ENCODE data around the gene TERF2IP.

Gene TERF2IP

GRCh38 chr16:75660321-75660720 is 12.7 kb downstream of the TERF2IP start:
- no peak for DNase-seq (ENCODE audit: insufficient read length, low spot score)
- TF ChIP-seq POLR2A (IDR thresholded peaks at IDR 0.05; ENCODE audit: low read depth, low read length) (no peak), TAF1 (IDR thresholded peaks at IDR 0.05; ENCODE audit: low read depth, low read length) (no peak), SPI1 (IDR thresholded peaks at IDR 0.05; ENCODE audit: low read depth, low read length) (no peak), POU2F2 (IDR thresholded peaks at IDR 0.05; ENCODE audit: low read depth, low read length) (no peak), POLR2AphosphoS5 (IDR thresholded peaks at IDR 0.05; ENCODE audit: low read depth, low read length) (no peak), PAX5 (IDR thresholded peaks at IDR 0.05; ENCODE audit: insufficient read depth, low read length, severe bottlenecking) (no peak)
- no peak for FAIRE-seq

GRCh38 chr16:75660726-75661302 is 13.2 kb downstream of the TERF2IP start:
- DNase-seq (ENCODE audit: insufficient read length, low spot score) (no peak), FAIRE-seq (no peak)
- TF ChIP-seq SPI1 (IDR thresholded peaks at IDR 0.05; ENCODE audit: low read depth, low read length) (no peak), POLR2AphosphoS5 (IDR thresholded peaks at IDR 0.05; ENCODE audit: low read depth, low read length) (no peak), TAF1 (IDR thresholded peaks at IDR 0.05; ENCODE audit: low read depth, low read length) (no peak), POLR2A (IDR thresholded peaks at IDR 0.05; ENCODE audit: low read depth, low read length) (no peak), POU2F2 (IDR thresholded peaks at IDR 0.05; ENCODE audit: low read depth, low read length) (no peak), PAX5 (IDR thresholded peaks at IDR 0.05; ENCODE audit: insufficient read depth, low read length, severe bottlenecking) (no peak)

DNA sequence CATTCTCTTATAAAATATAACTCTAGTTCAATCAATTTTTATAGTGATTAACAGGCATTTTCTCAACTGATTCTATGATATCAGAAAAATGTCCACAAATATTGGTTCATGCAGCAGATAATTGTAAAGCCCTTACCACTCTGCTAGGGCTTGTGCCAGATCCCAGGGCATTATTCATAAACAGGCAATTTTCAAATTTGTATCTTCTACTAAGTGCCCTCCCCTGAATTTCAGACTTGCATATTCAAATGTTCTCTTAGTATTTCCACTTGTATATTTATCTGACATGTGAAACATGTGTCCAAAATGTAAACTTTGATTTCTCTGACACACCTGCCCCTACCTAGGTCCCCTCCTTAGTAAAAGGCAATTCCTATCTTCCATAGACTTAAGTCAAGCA is 19.9 kb downstream of the TERF2IP start:
- FAIRE-seq (no peak), DNase-seq (ENCODE audit: insufficient read length, low spot score) (no peak)
- no peak for TF ChIP-seq POU2F2 (IDR thresholded peaks at IDR 0.05; ENCODE audit: low read depth, low read length)
- no peak for TF ChIP-seq SPI1 (IDR thresholded peaks at IDR 0.05; ENCODE audit: low read depth, low read length)
- no peak for TF ChIP-seq PAX5 (IDR thresholded peaks at IDR 0.05; ENCODE audit: insufficient read depth, low read length, severe bottlenecking)
- TF ChIP-seq TAF1 (IDR thresholded peaks at IDR 0.05; ENCODE audit: low read depth, low read length): no peak
- TF ChIP-seq POLR2A (IDR thresholded peaks at IDR 0.05; ENCODE audit: low read depth, low read length): no peak
- no peak for TF ChIP-seq POLR2AphosphoS5 (IDR thresholded peaks at IDR 0.05; ENCODE audit: low read depth, low read length)

DNA sequence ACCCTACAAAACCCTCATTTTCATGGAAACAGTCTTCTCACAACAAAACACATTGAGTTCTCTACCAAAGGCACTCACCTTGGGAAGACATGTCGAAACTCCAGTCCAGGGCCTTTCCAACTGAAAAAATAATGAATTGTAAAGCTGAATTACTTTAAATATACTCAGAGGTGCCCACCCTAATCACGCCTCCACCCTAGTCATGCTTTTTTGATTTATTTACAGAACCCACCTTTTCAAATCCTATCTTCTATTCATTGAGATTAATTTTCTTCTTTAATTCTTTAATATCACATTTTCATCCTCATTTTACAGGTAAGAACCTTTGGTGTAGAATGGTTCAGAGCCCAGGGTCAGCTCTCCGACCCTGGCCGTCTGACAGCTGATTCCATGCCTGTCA is 29.3 kb downstream of the TERF2IP start, which contains the start of gene CPHXL2:
TSS of gene CPHXL2 (minus strand) at position 101 of the 400 bp plus-strand sequence. CDS start at position 91, 10 bp downstream.
- DNase-seq (ENCODE audit: insufficient read length, low spot score) (no peak), FAIRE-seq (no peak)
- TF ChIP-seq POLR2AphosphoS5 (IDR thresholded peaks at IDR 0.05; ENCODE audit: low read depth, low read length): no peak
- no peak for TF ChIP-seq SPI1 (IDR thresholded peaks at IDR 0.05; ENCODE audit: low read depth, low read length)
- TF ChIP-seq POU2F2 (IDR thresholded peaks at IDR 0.05; ENCODE audit: low read depth, low read length): no peak
- no peak for TF ChIP-seq PAX5 (IDR thresholded peaks at IDR 0.05; ENCODE audit: insufficient read depth, low read length, severe bottlenecking)
- TF ChIP-seq POLR2A (IDR thresholded peaks at IDR 0.05; ENCODE audit: low read depth, low read length): no peak
- TF ChIP-seq TAF1 (IDR thresholded peaks at IDR 0.05; ENCODE audit: low read depth, low read length): no peak

DNA sequence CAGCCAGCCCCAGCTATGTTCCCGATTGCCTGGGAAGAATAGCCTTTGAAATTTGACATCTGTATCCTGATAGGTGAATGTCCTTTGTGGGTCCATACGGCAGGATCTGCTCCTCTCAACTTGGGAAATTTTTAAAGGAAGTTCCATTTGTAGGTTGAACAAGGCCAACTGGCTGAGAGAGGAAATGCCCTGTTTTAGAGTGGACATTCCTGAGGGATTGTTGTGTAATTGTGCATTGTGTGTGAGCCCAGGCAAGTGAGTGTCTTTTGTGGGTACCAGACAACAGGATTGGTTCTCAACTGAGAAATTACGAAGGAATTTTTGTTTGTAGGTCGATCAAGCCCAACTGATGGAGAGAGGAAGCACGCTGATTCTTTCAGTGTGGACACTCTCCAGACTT is 31.8 kb downstream of the TERF2IP start:
- no peak for FAIRE-seq
- no peak for TF ChIP-seq SPI1 (IDR thresholded peaks at IDR 0.05; ENCODE audit: low read depth, low read length)
- no peak for TF ChIP-seq TAF1 (IDR thresholded peaks at IDR 0.05; ENCODE audit: low read depth, low read length)
- no peak for TF ChIP-seq POLR2AphosphoS5 (IDR thresholded peaks at IDR 0.05; ENCODE audit: low read depth, low read length)
- no peak for TF ChIP-seq POLR2A (IDR thresholded peaks at IDR 0.05; ENCODE audit: low read depth, low read length)
- no peak for TF ChIP-seq PAX5 (IDR thresholded peaks at IDR 0.05; ENCODE audit: insufficient read depth, low read length, severe bottlenecking)
- no peak for TF ChIP-seq POU2F2 (IDR thresholded peaks at IDR 0.05; ENCODE audit: low read depth, low read length)
- DNase-seq (ENCODE audit: insufficient read length, low spot score): no peak

GRCh38 chr16:75682308-75682707 is 34.7 kb downstream of the TERF2IP start:
- FAIRE-seq: no peak
- DNase-seq (ENCODE audit: insufficient read length, low spot score): no peak
- TF ChIP-seq PAX5 (IDR thresholded peaks at IDR 0.05; ENCODE audit: insufficient read depth, low read length, severe bottlenecking) (no peak), SPI1 (IDR thresholded peaks at IDR 0.05; ENCODE audit: low read depth, low read length) (no peak), POU2F2 (IDR thresholded peaks at IDR 0.05; ENCODE audit: low read depth, low read length) (no peak), TAF1 (IDR thresholded peaks at IDR 0.05; ENCODE audit: low read depth, low read length) (no peak), POLR2AphosphoS5 (IDR thresholded peaks at IDR 0.05; ENCODE audit: low read depth, low read length) (no peak), POLR2A (IDR thresholded peaks at IDR 0.05; ENCODE audit: low read depth, low read length) (no peak)

DNA sequence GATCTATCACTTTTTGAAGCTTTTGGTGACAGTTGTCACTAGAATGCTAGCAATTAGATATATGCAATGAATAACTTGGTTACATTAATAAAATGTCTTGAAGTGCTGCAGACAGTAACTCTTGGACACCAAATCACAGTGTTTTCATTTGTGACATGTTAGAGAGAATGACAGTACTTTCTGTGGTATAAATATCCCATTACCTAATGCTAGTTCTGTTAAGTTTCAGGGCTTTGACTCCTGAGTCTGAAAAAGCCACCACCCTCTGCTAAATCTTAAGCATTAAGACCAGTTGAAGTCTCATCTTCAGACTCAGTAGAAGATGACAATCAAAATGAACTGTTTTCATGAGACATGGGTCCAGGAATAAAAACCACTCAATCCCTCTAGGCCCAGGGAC is 39.8 kb downstream of the TERF2IP start:
- DNase-seq (ENCODE audit: insufficient read length, low spot score): no peak
- no peak for FAIRE-seq

GRCh38 chr16:75695708-75696107 is 48.1 kb downstream of the TERF2IP start:
- DNase-seq (ENCODE audit: insufficient read length, low spot score) (no peak), FAIRE-seq (no peak)
- TF ChIP-seq POU2F2 (IDR thresholded peaks at IDR 0.05; ENCODE audit: low read depth, low read length) (no peak), SPI1 (IDR thresholded peaks at IDR 0.05; ENCODE audit: low read depth, low read length) (no peak), TAF1 (IDR thresholded peaks at IDR 0.05; ENCODE audit: low read depth, low read length) (no peak), POLR2A (IDR thresholded peaks at IDR 0.05; ENCODE audit: low read depth, low read length) (no peak), POLR2AphosphoS5 (IDR thresholded peaks at IDR 0.05; ENCODE audit: low read depth, low read length) (no peak), PAX5 (IDR thresholded peaks at IDR 0.05; ENCODE audit: insufficient read depth, low read length, severe bottlenecking) (no peak)

More for the DNA sequence above, 39.8 kb downstream of the TERF2IP start:
- TF ChIP-seq SPI1 (IDR thresholded peaks at IDR 0.05; ENCODE audit: low read depth, low read length) (no peak), POLR2AphosphoS5 (IDR thresholded peaks at IDR 0.05; ENCODE audit: low read depth, low read length) (no peak), PAX5 (IDR thresholded peaks at IDR 0.05; ENCODE audit: insufficient read depth, low read length, severe bottlenecking) (no peak), TAF1 (IDR thresholded peaks at IDR 0.05; ENCODE audit: low read depth, low read length) (no peak), POLR2A (IDR thresholded peaks at IDR 0.05; ENCODE audit: low read depth, low read length) (no peak), POU2F2 (IDR thresholded peaks at IDR 0.05; ENCODE audit: low read depth, low read length) (no peak)

- TF ChIP-seq SPI1 (IDR thresholded peaks at IDR 0.05; ENCODE audit: low read depth, low read length) (no peak), POLR2A (IDR thresholded peaks at IDR 0.05; ENCODE audit: low read depth, low read length) (no peak), POLR2AphosphoS5 (IDR thresholded peaks at IDR 0.05; ENCODE audit: low read depth, low read length) (no peak), POU2F2 (IDR thresholded peaks at IDR 0.05; ENCODE audit: low read depth, low read length) (no peak), PAX5 (IDR thresholded peaks at IDR 0.05; ENCODE audit: insufficient read depth, low read length, severe bottlenecking) (no peak), TAF1 (IDR thresholded peaks at IDR 0.05; ENCODE audit: low read depth, low read length) (no peak)
- no peak for DNase-seq (ENCODE audit: insufficient read length, low spot score)
These were observed 50.0 kb downstream of the TERF2IP start for GRCh38 chr16:75697571-75697970.

More at GRCh38 chr16:75697571-75697970, 50.0 kb downstream of the TERF2IP start:
- FAIRE-seq: no peak

Data from GM12891 (cell line).